ENCODE data around the gene RTCA.

GRCh38 chr1:100239961-100240360 lies 26.1 kb upstream of the RTCA start:
- TF ChIP-seq CTCF (IDR thresholded peaks at IDR 0.05) (no peak), POLR2AphosphoS5 (IDR thresholded peaks at IDR 0.05) (no peak), EP300 (IDR thresholded peaks at IDR 0.05; ENCODE audit: low read depth) (no peak), POLR2A (IDR thresholded peaks at IDR 0.05) (no peak)
